ENCODE measurements around the gene RAD51. TPM values are rescaled to one million over a fixed set of nuclear protein-coding genes. Genes with fewer than 3 reads are reported as not detected.

The RAD51 gene
- total and polyA plus RNA-seq, 2 donors (not counting 1 experiment from before 2014, with no cell fraction given) = 1.3 to 5.0 TPM

DNA sequence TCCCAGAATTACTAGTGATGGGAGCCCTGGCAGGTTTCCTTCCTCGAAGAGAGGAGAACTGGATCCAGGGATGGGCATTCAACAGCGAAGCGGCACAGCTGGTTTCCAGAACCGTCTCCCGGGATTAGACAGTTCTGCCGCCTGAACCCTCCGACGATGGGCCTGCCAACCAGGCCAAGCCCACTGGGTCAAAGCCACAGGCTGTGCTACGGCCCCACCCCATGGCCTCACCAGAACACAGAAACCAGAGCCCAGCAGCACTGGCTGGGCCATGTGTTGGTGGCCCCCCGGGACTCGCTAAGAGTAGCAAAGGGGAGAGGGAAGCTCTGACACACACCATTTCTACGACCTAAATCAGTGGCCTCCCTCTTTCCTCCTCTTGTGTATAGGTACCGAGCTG, 77.0 kb downstream of the RAD51 start:
- Histone ChIP-seq H3K4me1 (ENCODE audit: control insufficient read depth, extremely low read depth, insufficient read depth, low read length) (peaks cover 5% of the 10 kb centered on the region), H3K4me3 (replicated peaks in 1 of 4; ENCODE audit: control extremely low read depth in 1 of 4, insufficient read depth in 1 of 4, low read depth in 3 of 4, low read length in 4 of 4) (no peak overlapping the region), H3K79me2 (ENCODE audit: control insufficient read depth, insufficient read depth, low read length) (no peaks in the 10 kb centered on the region), H3K4me2 (ENCODE audit: extremely low read depth, insufficient read depth, low read length) (no peak overlapping the region), H2AFZ (ENCODE audit: low read length) (no peak overlapping the region), H3K9ac (ENCODE audit: insufficient read depth, low read length) (no peak overlapping the region), H4K20me1 (ENCODE audit: control insufficient read depth, extremely low read depth, insufficient read depth, low read length) (no peaks in the 10 kb centered on the region), H3K27ac (ENCODE audit: insufficient read depth, low read length) (no peak overlapping the region), H3K27me3 (ENCODE audit: control insufficient read depth, insufficient read depth, low read length) (no peaks in the 10 kb centered on the region), H3K9me3 (ENCODE audit: control insufficient read depth, insufficient read depth, low read depth, low read length) (no peaks in the 10 kb centered on the region), H3K36me3 (ENCODE audit: control insufficient read depth, insufficient read depth, low read length) (peaks cover 17% of the 10 kb centered on the region)
- no peak for DNase-seq (ENCODE audit: low read depth in 2 of 2)
- TF ChIP-seq EZH2 (IDR thresholded peaks at IDR 0.05; ENCODE audit: low read length, missing control alignments) = no peak
- TF ChIP-seq CTCF (conservative IDR thresholded peaks at IDR 0.05 in 1 of 2, IDR thresholded peaks at IDR 0.05 in 1 of 2; ENCODE audit: low read depth in 1 of 2, low read length in 2 of 2) = no peak

DNA sequence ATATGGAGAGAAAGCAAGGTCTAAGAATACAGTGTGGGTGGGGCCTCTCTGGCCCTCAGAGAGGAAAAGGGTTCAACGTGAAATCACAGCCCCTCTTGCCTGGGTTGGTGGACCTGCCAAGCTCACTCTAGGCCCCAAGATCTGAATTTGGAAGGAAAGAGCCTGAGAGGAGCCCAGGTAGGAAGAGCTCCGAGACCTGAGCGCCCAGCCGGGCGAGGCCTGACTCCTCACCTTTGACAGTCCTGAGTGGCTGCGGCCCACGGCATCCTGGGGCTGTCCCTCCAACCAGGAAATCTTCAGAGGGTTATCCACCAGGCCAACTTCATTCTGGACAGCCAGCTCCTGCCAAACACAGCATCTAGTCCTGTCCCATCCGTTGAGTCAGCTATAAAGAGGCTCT, 78.5 kb downstream of the RAD51 start:
- Histone ChIP-seq H2AFZ (ENCODE audit: low read length) (no peak overlapping the region), H3K79me2 (ENCODE audit: control insufficient read depth, insufficient read depth, low read length) (no peaks in the 10 kb centered on the region), H3K27me3 (ENCODE audit: control insufficient read depth, insufficient read depth, low read length) (no peaks in the 10 kb centered on the region), H3K4me1 (ENCODE audit: control insufficient read depth, extremely low read depth, insufficient read depth, low read length) (peaks cover 5% of the 10 kb centered on the region), H3K27ac (ENCODE audit: insufficient read depth, low read length) (no peak overlapping the region), H3K4me3 (replicated peaks in 1 of 4; ENCODE audit: control extremely low read depth in 1 of 4, insufficient read depth in 1 of 4, low read depth in 3 of 4, low read length in 4 of 4) (no peak overlapping the region), H3K36me3 (ENCODE audit: control insufficient read depth, insufficient read depth, low read length) (peaks cover 14% of the 10 kb centered on the region), H3K9ac (ENCODE audit: insufficient read depth, low read length) (no peak overlapping the region), H4K20me1 (ENCODE audit: control insufficient read depth, extremely low read depth, insufficient read depth, low read length) (no peaks in the 10 kb centered on the region), H3K9me3 (ENCODE audit: control insufficient read depth, insufficient read depth, low read depth, low read length) (no peaks in the 10 kb centered on the region), H3K4me2 (ENCODE audit: extremely low read depth, insufficient read depth, low read length) (no peak overlapping the region)
- no peak for TF ChIP-seq EZH2 (IDR thresholded peaks at IDR 0.05; ENCODE audit: low read length, missing control alignments)
- no peak for TF ChIP-seq CTCF (conservative IDR thresholded peaks at IDR 0.05 in 1 of 2, IDR thresholded peaks at IDR 0.05 in 1 of 2; ENCODE audit: low read depth in 1 of 2, low read length in 2 of 2)
- no peak for DNase-seq (ENCODE audit: low read depth in 2 of 2)

DNA sequence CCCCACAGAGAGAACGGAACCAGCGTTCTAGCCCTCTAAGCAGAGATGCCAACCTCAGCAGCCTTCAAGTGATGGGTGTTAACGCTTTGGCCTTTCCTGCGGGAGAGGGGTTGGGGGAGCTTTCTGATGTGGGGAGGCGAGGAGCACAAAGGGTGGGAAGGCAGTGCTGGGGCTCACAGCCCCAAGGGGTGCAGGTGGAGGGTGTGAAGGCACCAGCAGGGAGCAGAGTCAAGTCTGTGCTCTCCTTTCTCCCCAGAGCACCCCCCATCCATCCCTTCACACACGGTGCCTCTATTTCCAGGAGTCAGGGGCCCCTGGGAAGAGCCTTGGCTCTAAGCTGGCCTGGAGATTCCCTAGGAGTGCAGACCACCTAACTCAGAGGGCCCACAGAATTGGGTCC, 78.9 kb downstream of the RAD51 start:
- no peak for DNase-seq (ENCODE audit: low read depth in 2 of 2)
- H3K36me3 ChIP-seq (ENCODE audit: control insufficient read depth, insufficient read depth, low read length) = peaks cover 14% of the 10 kb centered on the region
- H2AFZ ChIP-seq (ENCODE audit: low read length) = no peak overlapping the region
- H3K9me3 ChIP-seq (ENCODE audit: control insufficient read depth, insufficient read depth, low read depth, low read length) = no peaks in the 10 kb centered on the region
- H4K20me1 ChIP-seq (ENCODE audit: control insufficient read depth, extremely low read depth, insufficient read depth, low read length) = no peaks in the 10 kb centered on the region
- no peaks in the 10 kb centered on the region for H3K27me3 ChIP-seq (ENCODE audit: control insufficient read depth, insufficient read depth, low read length)
- H3K4me2 ChIP-seq (ENCODE audit: extremely low read depth, insufficient read depth, low read length) = no peak overlapping the region
- H3K9ac ChIP-seq (ENCODE audit: insufficient read depth, low read length) = no peak overlapping the region
- peaks cover 5% of the 10 kb centered on the region for H3K4me1 ChIP-seq (ENCODE audit: control insufficient read depth, extremely low read depth, insufficient read depth, low read length)
- no peak overlapping the region for H3K27ac ChIP-seq (ENCODE audit: insufficient read depth, low read length)
- no peaks in the 10 kb centered on the region for H3K79me2 ChIP-seq (ENCODE audit: control insufficient read depth, insufficient read depth, low read length)
- TF ChIP-seq CTCF (conservative IDR thresholded peaks at IDR 0.05 in 1 of 2, IDR thresholded peaks at IDR 0.05 in 1 of 2; ENCODE audit: low read depth in 1 of 2, low read length in 2 of 2) = no peak
- no peak for TF ChIP-seq EZH2 (IDR thresholded peaks at IDR 0.05; ENCODE audit: low read length, missing control alignments)
- no peak overlapping the region for H3K4me3 ChIP-seq (replicated peaks in 1 of 4; ENCODE audit: control extremely low read depth in 1 of 4, insufficient read depth in 1 of 4, low read depth in 3 of 4, low read length in 4 of 4)
